Endothelial cell of umbilical vein (primary cell): Measurements from ENCODE around the gene AQP12A. TPM values are rescaled to one million over a fixed set of nuclear protein-coding genes. Genes with fewer than 3 reads are reported as not detected.
"Not testable (repeated sequence)": the region's sequence is repeated elsewhere in the genome, so short reads cannot be mapped to it uniquely, and the experiment has no call there.

ENCODE experiments used
- BruUV-seq: library from RNA; stranded (reverse); fragments of 400-500 nt; replicated peaks from 2 replicates; lab custom pipeline; 2021; lab: Mats Ljungman, UMichigan
- CTCF ChIA-PET: fragments of 300-600, 350-600 bp; sonication (Branson Sonifier 250); formaldehyde crosslinking; loops from one replicate; lab custom pipeline; 2021; ENCODE audit warnings: antibody characterized with exemption, inconsistent platforms; lab: Charles Lee
- POLR2A ChIA-PET: fragments of 300-600, 350-600 bp; sonication (Branson Sonifier 250); formaldehyde crosslinking; loops from one replicate; lab custom pipeline; 2021; ENCODE audit warnings: antibody characterized with exemption, inconsistent platforms; lab: Charles Lee
- DNase-seq: peaks from one replicate; pipeline ENCODE4 v3.0.0-alpha.2; 2011; ENCODE audit warnings: low read depth, low spot score
- FAIRE-seq: peaks from 2 replicates; lab custom pipeline; 2011; peaks lifted over from hg19 to GRCh38; lab: Jason Lieb, UNC
- H2AFZ ChIP-seq: 2 replicates; pipeline ENCODE4 v1.6.0; 2012; ENCODE audit warnings: low read depth, low read length, control low read depth, inconsistent platforms
- H3K27ac ChIP-seq: 2 replicates; pipeline ENCODE4 v1.5.1; 2011; ENCODE audit warnings: low read depth, mild to moderate bottlenecking, control low read depth, low read length, moderate library complexity; ENCODE audit not compliant: insufficient read depth
- H3K27me3 ChIP-seq, 2 experiments: 2 replicates each; pipeline versions ENCODE4 v1.6.0 to v1.6.1; 2011; ENCODE audit warnings: low read length in 2 of 2, mixed read lengths in 1 of 2; ENCODE audit not compliant: control insufficient read depth in 2 of 2, insufficient read depth in 2 of 2
- H3K36me3 ChIP-seq, 2 experiments: 2 replicates in 1 of 2; 3 replicates in 1 of 2; pipeline ENCODE4 v1.5.1; 2011; ENCODE audit warnings: low read length in 2 of 2, mild to moderate bottlenecking in 1 of 2, moderate library complexity in 1 of 2; ENCODE audit not compliant: control insufficient read depth in 2 of 2, insufficient read depth in 2 of 2; ENCODE audit errors: extremely low read depth in 1 of 2
- H3K4me1 ChIP-seq: 3 replicates; pipeline ENCODE4 v1.5.1; 2011; ENCODE audit warnings: mild to moderate bottlenecking, low read length; ENCODE audit not compliant: control insufficient read depth, insufficient read depth; ENCODE audit errors: extremely low read depth
- H3K4me2 ChIP-seq: 2 replicates; pipeline ENCODE4 v1.6.1; 2011; ENCODE audit warnings: low read length, control low read depth, mixed read lengths; ENCODE audit not compliant: insufficient read depth
- H3K4me3 ChIP-seq, 3 experiments: fragments of 200-600 bp in 1 of 3; sonication (generic), shearing (Covaris generic) in 1 of 3; replicated peaks in 1 of 3; 2 replicates each; pipeline ENCODE4 v1.5.1; 2011 to 2016; ENCODE audit warnings: control low read depth in 3 of 3, low read length in 3 of 3, mild to moderate bottlenecking in 2 of 3, inconsistent platforms in 1 of 3, low read depth in 1 of 3, moderate library complexity in 1 of 3; ENCODE audit not compliant: insufficient read depth in 1 of 3
- H3K79me2 ChIP-seq: 2 replicates; pipeline ENCODE4 v1.6.0; 2012; ENCODE audit warnings: low read length, inconsistent platforms; ENCODE audit not compliant: control insufficient read depth, insufficient read depth
- H3K9ac ChIP-seq: replicated peaks from 2 replicates; pipeline ENCODE3; 2011; ENCODE audit warnings: low read length, control low read depth; ENCODE audit not compliant: insufficient read depth; ENCODE audit errors: extremely low read depth
- H3K9me1 ChIP-seq: replicated peaks from 3 replicates; pipeline ENCODE4 v1.6.0; 2011; ENCODE audit warnings: mild to moderate bottlenecking, low read length; ENCODE audit not compliant: control insufficient read depth, insufficient read depth; ENCODE audit errors: extremely low read depth
- H3K9me3 ChIP-seq: replicated peaks from 2 replicates; pipeline ENCODE4 v1.5.1; 2012; ENCODE audit warnings: low read length, inconsistent platforms; ENCODE audit not compliant: control insufficient read depth, insufficient read depth
- H4K20me1 ChIP-seq: replicated peaks from 2 replicates; pipeline ENCODE3; 2011; ENCODE audit warnings: mild to moderate bottlenecking, low read length; ENCODE audit not compliant: control insufficient read depth, insufficient read depth; ENCODE audit errors: extremely low read depth
- CTCF ChIP-seq, 2 donors: IDR thresholded peaks; 1 replicate in 1 of 2; 2 replicates in 1 of 2; pipeline ENCODE4 v1.5.1; 2011; ENCODE audit warnings: low read length in 2 of 2, mild to moderate bottlenecking in 2 of 2, moderate library complexity in 2 of 2, control low read depth in 1 of 2, inconsistent platforms in 1 of 2, low read depth in 1 of 2; ENCODE audit not compliant: insufficient read depth in 1 of 2; ENCODE audit errors: extremely low read depth in 1 of 2
- EZH2 ChIP-seq: IDR thresholded peaks from 2 replicates; pipeline ENCODE4 v1.6.1; 2012; ENCODE audit warnings: borderline replicate concordance, low read depth, mild to moderate bottlenecking, moderate library complexity, low read length, inconsistent platforms; ENCODE audit not compliant: severe bottlenecking
- FOS ChIP-seq: IDR thresholded peaks from 2 replicates; pipeline ENCODE4 v1.6.1; 2011; ENCODE audit warnings: mild to moderate bottlenecking, low read length, moderate library complexity, borderline replicate concordance; ENCODE audit not compliant: insufficient read depth
- GATA2 ChIP-seq: IDR thresholded peaks from 2 replicates; pipeline ENCODE4 v1.7.0; 2011; ENCODE audit warnings: low read depth, mild to moderate bottlenecking, moderate library complexity, mixed read lengths, low read length; ENCODE audit not compliant: insufficient read length, insufficient read depth
- JUN ChIP-seq: IDR thresholded peaks from 2 replicates; pipeline ENCODE4 v1.6.1; 2011; ENCODE audit warnings: borderline replicate concordance, low read depth; ENCODE audit not compliant: insufficient read length, insufficient read depth
- MAX ChIP-seq: IDR thresholded peaks from 2 replicates; pipeline ENCODE4 v1.6.1; 2011; ENCODE audit not compliant: insufficient read depth, insufficient read length
- MYC ChIP-seq: IDR thresholded peaks from one replicate; pipeline ENCODE4 v1.6.1; 2011; ENCODE audit warnings: mild to moderate bottlenecking, low read depth, low read length
- POLR2A ChIP-seq: IDR thresholded peaks from 2 replicates; pipeline ENCODE4 v1.6.1; 2012; ENCODE audit warnings: low read depth, mild to moderate bottlenecking, control low read depth, low read length
- POLR2AphosphoS5 ChIP-seq: IDR thresholded peaks from 2 replicates; pipeline ENCODE4 v1.6.1; 2012; ENCODE audit warnings: low read depth, mild to moderate bottlenecking, control low read depth, low read length, moderate library complexity; ENCODE audit not compliant: insufficient read depth
- dilution Hi-C: fragments of 300-500 bp; cut with MboI; formaldehyde crosslinking; loops from one replicate; pipeline ENCODE4 v1.15.0; 2019; ENCODE audit warnings: low sequenced_read_pairs; ENCODE audit not compliant: extremely low pct_ligation_motif_present
- intact Hi-C: fragments of 100-400 bp; cut with micrococcal nuclease; formaldehyde crosslinking; loops from one replicate; pipeline ENCODE4 v1.10.0; 2022
- polyA plus RNA-seq, 4 experiments: library from polyadenylated mRNA; depleted of rRNA in 3 of 4; stranded (reverse) in 3 of 4; unstranded in 1 of 4; fragments of >200 nt; gene quantifications; 2 replicates each; pipeline versions ENCODE4 v1.2.1 to v1.2.3, GENCODE V29; 2011 to 2012; ENCODE audit warnings: missing spikeins in 1 of 4
- total RNA-seq: library from RNA; stranded (reverse); gene quantifications from 2 replicates; pipeline ENCODE4 v1.2.3, GENCODE V29; 2021

The AQP12A gene
- total and polyA plus RNA-seq, 2 donors (not counting 3 experiments of a cell fraction or from before 2014, with no cell fraction given): not detected

DNA sequence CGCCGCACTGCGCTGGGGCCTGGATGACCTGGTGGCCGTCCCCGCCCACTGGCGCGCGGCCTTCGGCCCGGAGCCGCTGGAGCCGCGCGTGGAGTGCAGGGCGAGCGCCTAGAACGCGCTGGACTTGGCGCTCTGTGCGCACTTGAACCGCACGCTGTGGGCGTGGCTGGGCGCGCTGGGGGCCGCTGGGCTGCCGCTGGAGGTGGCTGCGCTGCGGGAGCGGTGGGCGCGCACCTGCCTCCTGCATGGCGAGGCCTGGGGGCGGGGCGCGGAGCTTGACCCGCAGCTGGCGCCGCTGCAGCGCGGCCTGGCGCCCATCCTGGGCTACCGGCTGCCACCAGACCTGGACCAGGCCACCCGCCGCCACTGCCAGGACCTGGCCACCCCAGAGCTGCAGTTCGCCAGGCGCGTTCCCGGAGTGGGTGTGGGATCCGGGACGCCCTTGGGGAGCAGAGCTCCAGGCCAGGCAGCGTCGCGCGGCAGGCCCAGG, 18.9 kb upstream of the AQP12A start:
- FAIRE-seq: no peak
- DNase-seq: no peak
- Histone ChIP-seq H3K9me3 (no peaks in the 10 kb centered on the region), H3K4me1 (no peaks in the 10 kb centered on the region), H3K36me3 (no peaks in the 10 kb centered on the region), H3K9ac (no peak overlapping the region), H3K4me2 (no peak overlapping the region), H3K27me3 (peaks cover 0 to 7% of the 10 kb centered on the region in 2 experiments), H2AFZ (no peak overlapping the region), H3K9me1 (no peaks in the 10 kb centered on the region), H3K79me2 (no peaks in the 10 kb centered on the region), H3K27ac (no peak overlapping the region), H3K4me3 (no peak overlapping the region), H4K20me1 (no peaks in the 10 kb centered on the region)
- TF ChIP-seq EZH2 (no peak), MYC (no peak), POLR2A (no peak), CTCF (IDR thresholded peaks at IDR 0.05; ENCODE audit: extremely low read depth in 1 of 2, insufficient read depth in 1 of 2, low read depth in 1 of 2, low read length in 2 of 2) (no peak), GATA2 (no peak), MAX (no peak), FOS (no peak), POLR2AphosphoS5 (no peak), JUN (no peak)
- dilution Hi-C loops (no loop called here), intact Hi-C loops (no loop called here)
- BruUV-seq: no TSS peak
- ChIA-PET CTCF (interaction anchor here (1.7 kb wide), 1 partner anchor 168 kb away, joined by 4 read pairs; no protein-coding TSS in a partner anchor), POLR2A (no interaction called here)

DNA sequence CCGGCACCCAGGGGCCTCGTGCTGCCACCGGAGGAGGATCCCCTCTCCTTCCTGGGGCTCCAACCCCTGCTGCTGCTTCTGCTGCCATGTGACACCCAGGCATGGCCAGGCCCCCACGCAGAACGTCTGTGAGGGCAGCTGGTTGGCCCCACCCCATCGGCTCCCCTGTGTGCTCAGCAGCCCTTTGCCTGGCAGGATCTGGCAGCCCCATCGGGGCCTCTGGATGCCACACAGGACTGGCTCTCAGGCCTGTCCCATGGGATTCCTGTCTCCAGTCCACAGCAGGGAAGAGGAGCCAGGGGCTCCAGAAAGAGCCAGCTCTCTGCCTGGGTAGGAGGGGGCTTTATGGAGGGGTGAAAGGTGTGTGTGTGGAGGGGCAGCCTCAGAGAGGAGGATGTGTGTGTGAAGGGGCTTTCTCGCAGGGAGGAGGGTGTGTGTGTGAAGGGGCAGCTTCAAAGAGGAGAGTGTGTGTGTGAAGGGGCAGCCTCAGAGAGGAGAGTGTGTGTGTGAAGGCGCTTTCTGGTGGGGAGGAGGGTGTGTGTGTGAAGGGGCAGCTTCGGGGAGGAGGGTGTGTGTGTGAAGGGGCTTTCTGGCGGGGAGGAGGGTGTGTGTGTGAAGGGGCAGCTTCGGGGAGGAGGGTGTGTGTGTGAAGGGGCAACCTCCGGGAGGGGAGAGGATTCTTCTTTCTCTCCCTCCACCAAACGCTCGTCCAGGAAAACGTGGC, 17.0 kb upstream of the AQP12A start:
- BruUV-seq, H3K9me3 ChIP-seq, intact Hi-C loops, POLR2A ChIA-PET, H3K27ac ChIP-seq, dilution Hi-C loops, H3K4me3 ChIP-seq, DNase-seq, H3K9ac ChIP-seq, H3K9me1 ChIP-seq, H3K4me1 ChIP-seq, H3K27me3 ChIP-seq, H3K4me2 ChIP-seq, H4K20me1 ChIP-seq, FAIRE-seq, H2AFZ ChIP-seq, H3K79me2 ChIP-seq, H3K36me3 ChIP-seq: not testable (repeated sequence)
- CTCF ChIA-PET: interaction anchor here (1.7 kb wide), 1 partner anchor 166 kb away, joined by 4 read pairs; no protein-coding TSS in a partner anchor
